ELR (cell line): ENCODE results near the gene ARMC6.

Experiments
- DNase-seq: peaks from one replicate; pipeline ENCODE4 v3.0.0-alpha.2; 2015; ENCODE audit warnings: low read depth

The ARMC6 gene

DNA sequence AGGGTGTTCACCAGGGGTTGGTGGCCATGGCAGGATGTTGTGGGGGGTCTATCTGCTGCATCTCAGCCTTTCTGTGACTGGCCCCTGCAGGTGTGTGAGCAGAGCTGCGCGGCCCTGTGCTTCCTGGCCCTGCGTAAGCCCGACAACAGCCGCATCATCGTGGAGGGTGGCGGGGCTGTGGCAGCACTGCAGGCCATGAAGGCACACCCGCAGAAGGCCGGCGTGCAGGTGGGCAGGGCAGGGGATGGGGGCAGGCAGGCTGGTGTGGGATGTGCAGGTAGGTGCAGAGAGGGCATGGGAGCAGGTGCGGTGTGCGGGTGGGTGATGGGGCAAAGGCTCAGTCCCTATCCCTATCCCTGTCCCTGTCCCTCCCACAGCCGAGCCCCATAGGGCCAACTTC is 22.3 kb downstream of the ARMC6 start:
- no peak for DNase-seq

DNA sequence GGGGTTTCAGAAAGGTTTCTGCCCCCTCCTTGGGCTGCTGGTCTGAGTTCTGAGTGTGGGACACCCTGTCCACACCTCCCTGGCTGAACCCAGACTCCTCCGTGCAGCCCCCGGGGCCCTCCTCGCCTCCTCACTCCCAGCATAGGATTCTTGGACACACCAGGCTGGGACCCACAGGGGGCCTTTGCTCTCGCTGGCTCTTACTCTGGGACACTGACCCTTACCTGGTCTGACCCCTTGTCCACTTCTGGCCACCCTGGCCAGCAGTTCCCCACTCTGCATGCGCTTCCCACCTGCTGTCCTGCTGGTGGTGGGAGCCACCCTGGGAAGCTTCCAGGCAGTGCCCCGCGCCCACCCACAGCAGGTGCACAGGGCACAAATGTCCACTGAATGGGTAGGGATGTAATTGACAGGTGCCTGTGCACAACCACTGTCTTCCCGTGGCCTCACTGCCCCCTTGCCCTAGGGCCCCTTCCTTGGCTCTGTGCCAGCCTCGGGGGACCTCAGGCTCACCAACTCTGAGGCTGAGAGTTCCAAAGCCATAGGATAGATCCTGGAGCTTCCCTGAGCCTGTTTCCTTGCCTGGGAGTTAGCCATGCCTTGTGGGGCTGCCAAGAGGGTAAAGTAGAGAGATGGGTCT is 23.4 kb downstream of the ARMC6 start:
- no peak for DNase-seq

DNA sequence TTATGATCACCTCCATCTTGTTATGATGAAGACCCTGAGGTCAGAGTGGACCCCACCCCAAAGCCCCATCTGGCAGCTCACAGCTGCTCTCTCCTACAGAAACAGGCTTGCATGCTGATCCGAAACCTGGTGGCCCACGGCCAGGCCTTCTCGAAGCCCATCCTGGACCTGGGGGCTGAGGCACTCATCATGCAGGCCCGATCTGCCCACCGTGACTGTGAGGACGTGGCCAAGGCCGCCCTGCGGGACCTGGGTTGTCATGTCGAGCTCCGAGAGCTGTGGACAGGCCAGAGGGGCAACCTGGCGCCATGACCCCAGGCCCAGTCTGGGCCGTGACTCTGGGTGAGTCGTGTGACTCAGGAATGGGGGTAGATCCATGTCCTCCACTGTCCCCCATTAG is 23.9 kb downstream of the ARMC6 start:
- no peak for DNase-seq

DNA sequence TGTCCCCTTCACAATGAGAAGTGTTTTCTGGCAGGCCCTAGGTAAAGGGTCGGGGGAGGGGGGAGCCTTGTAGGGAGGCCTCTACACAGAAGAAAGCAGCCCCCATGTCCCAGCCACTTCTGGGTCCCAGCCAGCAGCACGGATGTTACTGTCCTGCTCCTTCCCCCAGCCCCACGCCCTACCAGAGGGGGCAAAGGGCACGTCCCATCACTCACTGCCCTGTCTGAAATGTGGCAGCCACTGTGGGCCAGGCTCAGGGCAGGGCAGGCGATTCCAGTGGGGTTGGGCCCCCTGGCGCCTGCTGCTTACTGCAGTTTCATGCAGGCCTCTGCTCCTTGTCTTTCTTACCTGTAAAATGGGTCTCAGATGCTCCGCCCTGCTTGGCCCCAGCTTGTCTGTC is 24.3 kb downstream of the ARMC6 start:
- DNase-seq = no peak

DNA sequence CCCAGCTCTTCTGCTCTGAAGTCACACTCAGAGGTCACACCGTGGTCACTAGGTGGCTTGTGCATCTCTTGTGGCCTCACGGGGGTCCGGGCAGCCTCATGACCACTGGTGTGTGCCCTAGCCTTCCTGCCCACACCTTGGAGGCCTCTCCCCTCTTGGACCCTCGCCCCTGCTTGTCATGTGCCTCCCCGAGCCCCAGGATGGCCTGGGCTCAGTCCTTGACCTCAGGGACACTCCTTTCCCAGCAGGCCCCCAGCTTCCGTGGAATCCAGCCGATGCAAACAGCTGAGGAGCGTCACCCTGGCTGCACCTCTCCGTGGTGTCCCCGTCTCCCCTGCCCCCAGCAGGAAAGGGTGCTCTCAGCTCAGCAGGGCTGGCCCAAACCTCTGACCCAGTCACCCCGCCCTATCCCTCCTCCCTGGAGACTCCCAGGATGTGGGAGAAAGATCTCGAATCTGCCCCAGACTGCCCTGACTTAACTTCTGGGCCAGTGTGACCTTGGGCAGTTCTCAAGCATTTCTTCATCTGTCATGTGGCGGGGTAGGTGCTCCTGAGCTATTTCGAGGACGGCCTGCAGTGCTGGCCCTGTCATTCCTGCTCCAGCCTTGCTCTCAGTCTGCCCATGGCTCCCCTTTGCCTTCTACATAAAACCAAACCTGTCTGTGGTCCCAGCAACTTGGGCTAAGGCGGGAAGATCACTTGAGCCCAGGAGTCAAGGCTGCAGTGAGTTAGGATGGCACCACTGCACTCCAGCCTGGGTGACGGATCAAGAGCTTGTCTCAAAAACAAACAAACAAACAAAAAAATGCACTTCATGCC is 25.8 kb downstream of the ARMC6 start:
- DNase-seq = no peak

DNA sequence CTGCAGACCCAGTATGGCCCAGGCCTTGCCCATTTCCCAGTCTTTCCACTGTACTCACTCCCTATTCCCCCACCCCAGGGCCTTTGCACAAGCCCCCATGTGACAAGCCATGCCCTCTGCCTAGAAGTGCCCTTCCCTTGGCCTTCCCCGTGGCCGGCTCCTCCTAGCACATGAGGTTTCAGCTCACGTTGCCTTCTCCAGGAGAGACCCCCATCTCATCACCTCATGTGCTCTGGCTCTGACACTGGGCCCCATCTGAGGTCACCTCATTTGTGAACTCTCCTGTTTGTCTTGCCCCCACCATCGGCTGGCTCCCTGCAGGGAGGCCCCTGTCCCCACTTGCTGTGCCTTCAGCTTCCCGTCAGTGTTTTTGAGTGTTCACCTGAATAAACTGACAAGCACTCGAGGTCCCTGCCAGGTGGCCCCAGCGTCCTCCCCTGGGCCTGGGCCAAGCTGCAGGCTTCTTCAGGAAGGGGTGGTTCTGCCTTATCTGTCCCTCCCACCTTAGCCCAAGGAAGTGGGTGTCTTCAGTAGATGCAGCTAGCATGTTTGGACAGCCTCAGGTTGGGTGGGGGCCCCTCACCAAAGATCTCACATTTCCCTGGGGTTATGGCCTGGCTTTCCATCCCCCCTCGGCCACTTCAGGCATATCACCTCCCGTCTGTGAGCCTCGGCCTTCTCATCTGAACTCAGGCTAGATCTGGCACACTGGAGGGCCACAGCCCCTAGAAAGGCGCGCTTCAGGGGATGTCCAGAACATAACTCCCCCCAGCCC is 26.6 kb downstream of the ARMC6 start:
- DNase-seq = no peak

DNA sequence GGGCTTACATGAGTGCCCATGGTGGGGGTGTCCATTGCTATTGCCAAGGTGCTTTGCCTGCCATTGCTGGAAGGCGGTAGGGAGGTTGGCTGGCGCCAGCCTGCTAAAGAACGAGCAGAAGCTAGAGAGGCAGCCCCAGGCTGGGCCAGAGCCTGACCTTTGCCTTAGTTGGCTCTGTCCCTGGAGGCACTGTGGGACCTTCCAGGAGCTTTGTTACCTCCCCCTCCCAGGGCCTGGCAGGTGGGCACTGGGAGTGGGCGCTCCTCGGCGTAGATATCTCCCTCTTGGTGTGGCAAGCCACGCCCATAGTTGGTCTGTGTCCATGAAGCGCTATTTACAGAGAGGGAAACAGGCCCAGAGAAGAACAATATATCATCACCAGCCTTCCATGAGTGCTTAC is 28.1 kb downstream of the ARMC6 start:
- DNase-seq = no peak

DNA sequence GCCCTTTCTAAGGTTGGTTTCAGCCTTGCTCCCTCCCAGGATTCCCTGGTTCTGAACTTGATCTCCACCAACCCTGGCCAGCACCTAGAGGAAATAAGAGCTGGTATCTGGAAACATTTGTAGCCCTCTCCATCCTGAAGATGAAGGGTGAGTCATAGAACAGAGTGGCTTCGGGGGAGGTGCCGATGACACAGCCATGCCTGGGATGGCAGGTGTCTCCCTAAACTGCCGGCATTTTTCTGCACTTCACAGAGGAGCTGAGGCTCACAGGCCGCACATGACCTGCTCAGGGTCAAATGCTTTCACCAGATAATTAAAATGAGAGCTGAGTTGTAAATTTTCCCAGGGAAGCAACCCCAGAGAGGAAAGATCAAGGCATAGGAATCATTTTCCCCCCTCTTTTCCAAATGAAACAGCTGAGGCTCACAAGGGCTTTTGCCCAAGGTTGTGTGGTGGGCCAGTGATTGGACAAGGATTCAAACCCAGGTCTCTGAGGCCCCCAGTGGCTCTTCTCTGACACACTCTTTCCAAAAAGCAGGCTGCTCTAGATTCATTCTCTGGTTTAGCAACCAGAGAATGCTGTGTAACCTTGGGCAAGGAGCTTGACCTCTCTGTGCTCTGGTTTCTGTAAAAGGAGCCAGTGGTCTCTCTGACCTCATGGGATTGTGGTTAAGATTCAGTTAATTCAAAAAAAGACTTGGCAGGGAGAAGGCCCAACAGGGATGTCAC is 29.2 kb downstream of the ARMC6 start:
- peak; percentile 80 for DNase-seq

DNA sequence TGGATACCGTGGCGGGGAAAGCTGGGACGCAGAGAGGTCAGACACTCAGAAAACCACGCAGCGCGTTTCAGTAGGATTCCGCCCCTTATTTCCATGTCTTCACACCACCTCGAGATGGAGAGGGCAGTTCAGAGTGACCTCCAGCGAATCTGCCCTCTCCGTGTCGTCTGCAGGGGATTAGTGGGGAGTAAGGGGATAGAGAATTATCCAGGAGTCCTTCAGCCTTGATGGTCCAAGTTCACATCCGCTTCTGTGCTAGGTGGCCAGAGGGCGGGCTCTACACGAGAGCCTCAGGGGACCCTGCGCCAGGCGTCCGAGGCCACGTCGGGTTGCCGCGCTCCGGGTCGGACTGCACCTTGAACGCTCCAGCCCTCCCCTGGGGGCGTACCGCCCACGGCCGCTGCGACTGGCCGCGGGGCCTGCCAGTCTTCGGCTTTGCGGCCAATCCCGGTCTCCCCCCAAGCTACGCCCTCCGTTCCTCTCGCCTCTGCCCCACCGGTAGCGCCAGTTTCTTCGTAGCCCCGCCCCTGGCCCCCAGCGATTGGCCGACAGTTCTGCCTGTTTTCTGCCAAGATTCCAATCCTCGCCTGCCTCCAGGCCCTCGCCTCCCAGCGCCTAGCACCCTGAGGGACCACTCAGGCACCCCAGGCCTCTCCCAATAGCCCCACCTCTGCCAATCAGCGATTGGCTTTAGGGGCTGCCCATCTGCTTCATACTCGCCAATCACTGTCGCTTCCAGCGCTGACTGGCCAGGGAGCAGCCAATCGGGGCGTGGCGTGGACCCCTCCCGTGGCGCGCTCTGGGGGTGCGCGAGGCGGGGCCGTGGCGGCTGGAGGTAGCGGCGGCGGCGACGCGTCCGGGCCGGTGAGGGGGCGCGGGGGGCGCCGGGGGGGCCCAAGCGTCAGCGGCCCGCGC is 30.0 kb downstream of the ARMC6 start, which contains the start of gene SLC25A42:
SLC25A42 (plus strand) TSS at position 812 of the 915 bp plus-strand sequence. CDS start 32,131 bp downstream, outside the sequence.
- DNase-seq = peak; percentile 99

DNA sequence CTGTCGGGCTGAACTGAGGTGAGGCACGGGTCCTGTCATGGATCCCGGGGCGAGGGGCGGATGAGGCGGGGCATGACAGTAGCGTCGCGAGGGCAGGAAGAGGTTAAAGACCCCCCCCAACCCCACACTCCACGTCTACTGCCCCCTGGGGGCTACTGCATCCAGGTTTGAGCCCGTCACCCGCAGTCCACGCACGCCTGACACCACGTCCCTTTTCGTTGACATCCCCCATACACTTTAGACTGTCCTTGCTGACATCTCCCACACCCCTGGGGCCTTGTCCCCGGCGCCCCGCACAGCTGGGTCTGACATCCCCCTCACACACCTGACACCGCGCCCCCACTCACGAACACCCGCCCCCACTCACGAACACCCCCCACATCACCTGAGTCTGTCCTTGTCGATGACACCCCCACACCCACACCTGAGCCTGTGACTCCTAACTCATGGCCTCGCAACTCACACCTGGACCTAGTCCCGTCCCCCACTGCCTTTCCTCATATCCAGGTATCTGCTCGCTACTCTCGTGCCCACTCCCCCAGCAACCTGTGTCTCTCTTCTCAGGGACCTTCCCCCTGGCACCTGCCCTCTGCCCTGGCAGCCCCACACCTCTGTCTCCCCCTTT is 30.8 kb downstream of the ARMC6 start:
- no peak for DNase-seq

DNA sequence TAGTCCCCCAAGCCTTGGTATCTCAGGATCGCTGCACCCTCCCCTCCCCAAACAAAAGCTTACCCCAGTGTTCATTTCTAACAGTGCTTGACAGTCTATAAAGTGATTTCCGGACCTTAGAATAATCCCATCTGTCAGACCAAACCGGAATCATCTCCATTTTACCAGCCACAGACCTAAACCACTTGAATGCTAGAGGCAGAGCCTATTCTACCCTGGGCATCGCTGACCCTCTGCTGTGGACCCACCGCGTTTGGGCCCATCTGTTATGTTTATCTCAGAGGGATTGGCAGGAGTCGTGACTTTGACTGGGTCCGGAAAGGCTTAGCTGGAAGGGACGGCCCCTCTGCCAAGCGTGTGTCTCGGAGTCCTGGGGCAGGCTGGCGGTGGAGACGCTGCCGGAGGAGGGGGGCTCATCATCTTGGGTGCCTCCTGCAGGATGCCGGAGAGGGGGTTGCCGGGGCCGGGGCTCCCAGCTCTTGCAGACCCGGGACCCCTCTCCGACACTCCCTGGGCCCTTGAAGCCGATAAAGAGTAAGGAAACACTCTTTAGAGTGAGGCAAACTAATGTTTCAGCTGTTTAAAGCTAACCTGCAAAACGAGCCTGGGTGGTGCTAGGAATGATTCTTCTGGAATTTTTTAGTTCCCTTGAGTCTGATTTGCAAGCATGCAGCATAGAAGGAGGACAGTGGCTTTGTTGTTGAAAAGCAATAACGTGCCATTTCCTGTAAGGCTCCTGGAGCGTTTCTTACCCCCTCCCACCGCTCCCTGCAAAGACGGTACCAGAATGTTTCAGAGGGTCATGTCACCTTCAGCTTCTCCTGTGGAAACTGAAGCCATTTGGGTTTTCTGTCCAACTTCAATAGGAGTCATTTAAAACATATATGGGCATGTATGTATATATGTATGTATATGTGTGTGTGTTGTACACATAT is 31.7 kb downstream of the ARMC6 start:
- DNase-seq = peak; percentile 23

DNA sequence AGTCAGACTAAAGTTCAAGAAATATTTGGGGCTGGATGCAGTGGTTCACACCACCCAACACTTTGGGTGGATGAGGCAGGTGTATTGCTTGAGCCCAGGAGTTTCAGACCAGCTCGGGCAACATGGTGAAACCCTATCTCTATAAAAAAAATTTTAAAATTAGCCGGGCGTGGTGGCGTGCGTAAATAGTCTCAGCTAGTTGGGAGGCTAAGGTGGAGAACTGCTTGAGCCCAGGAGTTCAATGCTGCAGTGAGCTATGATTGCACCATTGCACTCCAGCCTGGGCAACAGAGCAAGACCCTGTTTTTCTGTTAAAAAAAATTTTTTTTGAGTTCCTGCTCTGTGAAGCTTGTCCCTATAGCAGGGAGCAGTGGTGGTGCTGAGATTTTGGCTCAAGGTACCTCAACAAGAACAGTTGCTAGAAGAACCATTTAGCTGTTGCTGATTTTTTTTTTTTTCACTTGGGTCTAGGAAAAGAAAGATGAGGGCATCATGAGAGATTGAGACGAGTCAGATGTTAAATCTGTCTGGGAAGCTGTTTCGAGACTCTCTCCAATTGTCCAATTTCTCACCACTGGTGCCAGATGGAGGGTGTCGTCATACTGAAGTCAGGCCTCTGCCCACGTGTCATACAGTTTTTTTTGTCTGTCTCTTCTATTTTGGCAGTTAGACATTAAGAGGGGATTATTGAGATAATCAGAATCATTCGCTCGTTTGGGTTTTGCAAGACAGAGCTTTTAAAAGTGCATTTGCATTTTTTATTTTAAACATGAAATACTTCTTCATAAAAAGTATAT is 34.1 kb downstream of the ARMC6 start:
- DNase-seq = no peak

DNA sequence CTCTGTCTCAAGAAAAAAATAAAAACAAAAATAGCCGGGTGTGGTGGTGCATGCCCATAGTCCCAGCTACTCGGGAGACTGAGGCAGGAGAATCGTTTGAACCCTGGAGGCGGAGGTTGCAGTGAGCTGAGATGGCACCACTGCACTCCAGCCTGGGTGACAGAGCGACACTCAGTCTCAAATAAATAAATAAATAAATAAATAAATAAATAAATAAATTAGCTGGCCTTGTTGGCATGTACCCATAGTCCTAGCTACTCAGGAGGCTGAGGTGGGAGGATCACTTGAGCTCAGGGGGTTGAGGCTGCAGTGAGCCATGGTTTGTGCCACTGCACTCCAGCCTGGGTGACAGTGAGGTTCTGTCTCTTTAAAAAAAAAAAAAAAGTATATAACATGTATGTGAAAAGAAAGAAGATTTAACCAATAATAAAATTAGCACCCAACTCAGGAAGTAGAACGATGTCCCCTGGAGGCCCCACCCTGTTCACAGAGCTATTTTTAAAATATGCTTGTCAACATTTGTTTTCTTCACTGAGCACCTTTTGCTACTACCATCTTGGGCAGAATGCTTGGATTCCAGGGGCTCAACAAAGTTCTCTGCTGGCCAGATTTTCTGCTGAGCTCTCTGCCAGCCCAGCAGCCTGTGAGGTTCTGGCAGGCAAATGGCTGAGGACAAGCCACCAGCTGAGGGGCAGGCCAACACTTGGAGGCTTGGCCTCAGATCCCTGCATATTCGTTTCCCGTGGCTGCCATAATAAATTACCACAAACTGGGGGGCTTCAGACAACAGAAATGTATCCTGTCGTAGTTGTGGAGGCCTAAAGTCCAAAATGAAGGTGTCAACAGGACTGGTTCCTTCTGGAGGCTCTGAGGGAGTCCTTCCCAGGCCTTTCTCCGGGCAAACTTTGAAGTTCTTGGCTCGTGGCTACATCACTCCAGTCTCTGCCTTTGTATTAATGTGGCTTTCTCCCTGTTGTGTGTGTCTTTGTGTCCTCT is 35.6 kb downstream of the ARMC6 start:
- no peak for DNase-seq

DNA sequence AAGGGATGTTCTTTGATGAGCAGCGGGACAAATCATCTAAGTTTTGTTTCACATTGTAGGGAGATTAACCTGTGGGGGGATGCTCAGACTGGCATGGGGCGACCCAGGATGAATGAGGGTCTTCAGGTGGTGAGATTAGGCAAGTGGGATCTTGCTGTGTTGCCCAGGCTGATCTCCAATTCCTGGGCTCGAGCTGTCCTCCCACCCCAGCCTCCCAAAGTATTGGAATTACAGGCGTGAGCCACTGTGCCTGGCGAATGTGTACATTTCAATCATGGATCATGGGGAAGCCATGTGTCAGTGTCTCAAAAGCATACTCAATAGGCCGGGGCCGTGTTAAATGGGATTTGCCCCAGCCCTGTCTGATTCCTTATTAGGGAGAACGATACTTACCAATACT is 38.5 kb downstream of the ARMC6 start:
- no peak for DNase-seq

DNA sequence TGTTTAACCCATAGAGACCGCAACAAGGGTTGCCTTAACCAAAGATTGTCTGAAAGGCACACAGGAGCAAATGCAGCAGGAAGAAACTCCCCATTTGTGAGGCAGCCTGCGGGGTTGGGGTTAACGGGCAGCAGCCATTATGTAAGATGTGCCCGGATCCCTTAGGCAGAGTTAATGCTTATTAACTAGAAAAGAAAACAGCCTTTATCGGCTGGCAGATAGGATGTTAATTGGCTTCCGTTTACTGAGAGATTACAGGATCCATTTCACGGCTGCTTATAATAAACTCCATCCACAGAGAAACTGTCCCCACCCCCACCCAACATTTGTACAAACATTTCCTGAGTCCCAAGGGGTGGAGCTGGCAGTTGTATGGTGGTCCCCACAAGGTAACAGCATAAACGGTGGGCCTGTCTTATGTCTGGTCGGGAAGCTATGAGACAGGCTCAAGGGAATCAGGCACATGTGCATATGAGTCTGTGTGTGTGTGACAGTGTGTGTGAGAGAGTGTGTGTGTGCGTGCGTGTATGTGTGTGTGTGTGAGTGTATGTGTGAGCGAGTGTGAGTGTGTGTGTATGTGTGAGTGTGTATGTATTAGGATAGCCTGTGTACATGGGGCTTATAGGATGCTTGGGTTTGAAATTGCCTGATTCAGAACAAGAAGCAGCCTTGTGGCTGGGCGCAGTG is 40.9 kb downstream of the ARMC6 start:
- no peak for DNase-seq

DNA sequence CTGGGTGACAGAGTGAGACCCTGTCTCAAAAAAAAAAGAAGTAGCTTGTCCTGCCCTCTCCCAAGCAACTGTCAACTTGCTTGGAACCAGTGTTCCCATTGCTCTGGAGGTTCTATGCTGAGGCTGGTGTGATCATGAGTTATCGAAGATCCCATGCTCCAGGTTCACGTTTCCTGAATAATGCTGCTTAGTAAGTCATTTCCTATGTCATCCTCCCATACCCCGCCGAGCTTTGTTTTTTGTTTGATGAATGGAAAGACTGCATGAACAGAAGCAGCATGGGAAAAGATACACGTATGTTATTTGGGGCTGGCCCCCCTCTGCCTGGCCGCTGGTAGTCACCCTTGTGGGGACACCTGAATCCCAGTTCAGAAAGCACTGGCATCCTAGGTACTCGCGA is 41.7 kb downstream of the ARMC6 start:
- DNase-seq = no peak

DNA sequence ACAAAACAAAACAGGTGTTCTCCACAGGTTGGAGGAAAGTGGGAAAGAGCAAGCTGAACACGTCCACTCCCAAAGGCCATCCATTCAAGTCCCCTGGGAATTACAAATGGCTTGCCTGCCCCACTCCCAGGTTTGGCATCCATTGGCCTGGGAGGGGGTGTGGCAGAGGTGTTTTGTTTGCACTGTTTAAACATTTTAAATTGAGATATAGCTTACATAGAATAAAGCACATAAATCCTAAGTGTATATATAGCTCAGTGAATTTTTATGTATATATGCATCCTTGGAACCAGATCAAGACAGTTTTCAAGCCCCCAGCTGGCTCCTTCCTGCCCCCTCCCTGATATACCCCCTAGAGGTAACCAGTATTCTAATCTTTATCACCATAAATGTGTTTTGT is 43.1 kb downstream of the ARMC6 start:
- no peak for DNase-seq
